Neutrophil (primary cell): ENCODE measurements around the gene IFIT1.

ENCODE experiments used
- H3K27ac ChIP-seq: fragments of 200-600 bp; sonication (generic); 2 replicates; pipeline ENCODE4 v1.5.1; 2016; ENCODE audit warnings: mild to moderate bottlenecking, moderate library complexity
- H3K27me3 ChIP-seq: fragments of 200-600 bp; sonication (generic); 2 replicates; pipeline ENCODE4 v1.6.0; 2016; ENCODE audit warnings: mild to moderate bottlenecking
- H3K36me3 ChIP-seq: fragments of 200-600 bp; sonication (generic); 2 replicates; pipeline ENCODE4 v1.5.1; 2017
- H3K4me1 ChIP-seq, 2 experiments: fragments of 200-600 bp in 1 of 2; sonication (generic) in 1 of 2; 1 replicate in 1 of 2; 2 replicates in 1 of 2; pipeline versions ENCODE4 v1.5.1 to v1.6.1; 2013 to 2016; ENCODE audit warnings: low read depth in 1 of 2, low read length in 1 of 2, mild to moderate bottlenecking in 1 of 2, moderate library complexity in 1 of 2; ENCODE audit not compliant: control insufficient read depth in 1 of 2, insufficient read depth in 1 of 2
- H3K4me3 ChIP-seq, 2 experiments: fragments of 200-600 bp in 1 of 2; sonication (generic) in 1 of 2; 1 replicate in 1 of 2; 2 replicates in 1 of 2; pipeline ENCODE4 v1.5.1; 2013 to 2016; ENCODE audit warnings: low read depth in 1 of 2, low read length in 1 of 2, mild to moderate bottlenecking in 1 of 2, moderate library complexity in 1 of 2
- H3K9me3 ChIP-seq: fragments of 200-600 bp; sonication (generic); 2 replicates; pipeline ENCODE4 v1.5.1; 2016
- CTCF ChIP-seq: fragments of 200-600 bp; sonication (generic); IDR thresholded peaks from 2 replicates; pipeline ENCODE4 v1.5.1; 2016; ENCODE audit warnings: antibody characterized with exemption

Gene IFIT1

GRCh38 chr10:89374713-89375141 is 17.7 kb upstream of the IFIT1 start:
- Histone ChIP-seq H3K36me3 (no peaks in the 10 kb centered on the region), H3K9me3 (no peaks in the 10 kb centered on the region), H3K27ac (no peak overlapping the region), H3K4me1 (no peaks in the 10 kb centered on the region), H3K4me3 (no peak overlapping the region), H3K27me3 (no peaks in the 10 kb centered on the region)
- TF ChIP-seq CTCF: no peak

- TF ChIP-seq CTCF: no peak
- Histone ChIP-seq H3K27me3 (no peaks in the 10 kb centered on the region), H3K9me3 (no peaks in the 10 kb centered on the region), H3K27ac (no peak within 1 kb of the TSS), H3K4me3 (no peak within 1 kb of the TSS), H3K36me3 (no peaks in the 10 kb centered on the region), H3K4me1 (no peaks in the 10 kb centered on the region)
Measured at GRCh38 chr10:89377705-89378637, 14.5 kb upstream of the IFIT1 start, which contains the start of gene IFIT1B. Gene IFIT1B (plus strand): TSS chr10:89378056. CDS start chr10:89378136, 80 bp downstream.

GRCh38 chr10:89379103-89379502 is 13.3 kb upstream of the IFIT1 start:
- H3K27ac ChIP-seq: no peak overlapping the region
- no peaks in the 10 kb centered on the region for H3K9me3 ChIP-seq
- no peaks in the 10 kb centered on the region for H3K27me3 ChIP-seq
- H3K4me3 ChIP-seq: no peak overlapping the region
- H3K36me3 ChIP-seq: no peaks in the 10 kb centered on the region
- TF ChIP-seq CTCF: no peak
- peaks cover 3% of the 10 kb centered on the region in 2 experiments for H3K4me1 ChIP-seq

- peaks cover 18 to 21% of the 10 kb centered on the region in 2 experiments for H3K4me1 ChIP-seq
- H3K36me3 ChIP-seq: no peaks in the 10 kb centered on the region
- H3K4me3 ChIP-seq: no peak overlapping the region
- no peaks in the 10 kb centered on the region for H3K27me3 ChIP-seq
- no peak overlapping the region for H3K27ac ChIP-seq
- H3K9me3 ChIP-seq: no peaks in the 10 kb centered on the region
- TF ChIP-seq CTCF: no peak
Measured at GRCh38 chr10:89382757-89383156, 9.7 kb upstream of the IFIT1 start.

GRCh38 chr10:89384474-89385340 is 7.7 kb upstream of the IFIT1 start:
- Histone ChIP-seq H3K4me3 (peak overlapping the region; percentile 47 to 48), H3K27me3 (no peaks in the 10 kb centered on the region), H3K36me3 (no peaks in the 10 kb centered on the region), H3K27ac (peak overlapping the region; percentile 85), H3K9me3 (no peaks in the 10 kb centered on the region), H3K4me1 (peaks cover 18 to 21% of the 10 kb centered on the region in 2 experiments)
- no peak for TF ChIP-seq CTCF
